HepG2 (cell line): ENCODE results near the gene TARM1. TPM values are rescaled to one million over a fixed set of nuclear protein-coding genes. Genes with fewer than 3 reads are reported as not detected.

Source experiments
- ATAC-seq: fragments of 200-7000 bp; cut with Tn5 transposase; 3 replicates; pipeline ENCODE4 v1.9.1; 2020; ENCODE audit warnings: mild to moderate bottlenecking, moderate library complexity
- BruUV-seq: library from RNA; stranded (reverse); fragments of 400-500 nt; replicated peaks from 2 replicates; lab custom pipeline; 2021; lab: Mats Ljungman, UMichigan
- CTCF ChIA-PET: fragments of 300-600 bp; formaldehyde crosslinking; extraction: SDS; loops from one replicate; lab custom pipeline; 2021; ENCODE audit warnings: low total read pairs, inconsistent platforms, low intra/inter-chr PET ratio; lab: Yijun Ruan, JAX
- POLR2A ChIA-PET: fragments of 350-600 bp; sonication (Branson Sonifier 250); formaldehyde crosslinking; loops from one replicate; lab custom pipeline; 2020; ENCODE audit warnings: antibody characterized with exemption, inconsistent platforms; lab: Yijun Ruan, JAX
- DNase-seq: peaks from one replicate; pipeline ENCODE4 v3.0.0-alpha.2; 2015; ENCODE audit warnings: low spot score
- FAIRE-seq: peaks from 3 replicates; lab custom pipeline; 2011; peaks lifted over from hg19 to GRCh38; lab: Jason Lieb, UNC
- H2AFZ ChIP-seq: one replicate; pipeline ENCODE4 v1.6.1; 2011; ENCODE audit warnings: low read length, inconsistent platforms
- H3K27ac ChIP-seq: fragments of 300-600 bp; 3 replicates; pipeline ENCODE4 v1.8.0; 2011; ENCODE audit warnings: mixed run types, mild to moderate bottlenecking, mixed read lengths, low read length, inconsistent platforms; ENCODE audit not compliant: insufficient read depth; ENCODE audit errors: extremely low read length
- H3K27me3 ChIP-seq, 2 experiments: fragments of 200-600 bp in 1 of 2; 2 replicates in 1 of 2; 3 replicates in 1 of 2; pipeline versions ENCODE4 v1.6.0 to v1.8.0; 2011; ENCODE audit warnings: low read length in 2 of 2, mild to moderate bottlenecking in 2 of 2, moderate library complexity in 2 of 2, inconsistent platforms in 1 of 2; ENCODE audit not compliant: insufficient read depth in 2 of 2, control insufficient read depth in 1 of 2
- H3K36me3 ChIP-seq, 2 experiments: fragments of 200-600 bp in 1 of 2; replicated peaks in 1 of 2; 2 replicates in 1 of 2; 3 replicates in 1 of 2; pipeline versions ENCODE4 v1.5.1 to v1.8.0; 2011; ENCODE audit warnings: low read length in 2 of 2, inconsistent platforms in 1 of 2; ENCODE audit not compliant: insufficient read depth in 2 of 2, control insufficient read depth in 1 of 2
- H3K4me1 ChIP-seq: 2 replicates; pipeline ENCODE4 v1.5.1; 2012; ENCODE audit warnings: low read length, inconsistent platforms; ENCODE audit not compliant: insufficient read depth
- H3K4me2 ChIP-seq: 2 replicates; pipeline ENCODE4 v1.6.0; 2011; ENCODE audit warnings: low read depth, low read length, inconsistent platforms
- H3K4me3 ChIP-seq, 3 experiments: fragments of 200-600 bp in 1 of 3; sonication (generic), shearing (Covaris generic) in 1 of 3; replicated peaks in 1 of 3; 2 replicates each; pipeline ENCODE4 v1.5.1; 2011 to 2016; ENCODE audit warnings: low read length in 3 of 3, inconsistent platforms in 2 of 3, low read depth in 2 of 3, mild to moderate bottlenecking in 2 of 3, control low read depth in 1 of 3, mixed read lengths in 1 of 3; ENCODE audit not compliant: insufficient read depth in 1 of 3
- H3K79me2 ChIP-seq: one replicate; pipeline ENCODE4 v1.6.1; 2011; ENCODE audit warnings: low read length, inconsistent platforms; ENCODE audit not compliant: insufficient read depth
- H3K9ac ChIP-seq: 2 replicates; pipeline ENCODE4 v1.6.0; 2011; ENCODE audit warnings: mild to moderate bottlenecking, low read depth, low read length, inconsistent platforms; ENCODE audit not compliant: insufficient read depth
- H3K9me3 ChIP-seq: 2 replicates; pipeline ENCODE4 v1.5.1; 2012; ENCODE audit warnings: mild to moderate bottlenecking, low read length
- H4K20me1 ChIP-seq: 2 replicates; pipeline ENCODE4 v1.6.0; 2011; ENCODE audit warnings: inconsistent platforms, mild to moderate bottlenecking, low read length, moderate library complexity; ENCODE audit not compliant: insufficient read depth
- CHD4 ChIP-seq: fragments of 200-600 bp; sonication (generic); IDR thresholded peaks from 2 replicates; pipeline ENCODE4 v1.7.0; 2017; ENCODE audit warnings: mild to moderate bottlenecking, low read length, borderline replicate concordance
- CTCF ChIP-seq: sonication (generic); formaldehyde crosslinking; IDR thresholded peaks from 2 replicates; pipeline ENCODE4 v1.5.0; 2020; ENCODE audit warnings: mild to moderate bottlenecking, missing genetic modification reagents, moderate library complexity
- HNRNPK ChIP-seq: fragments of 200-400 bp; formaldehyde crosslinking; IDR thresholded peaks from 2 replicates; pipeline ENCODE4 v1.6.1; 2018; ENCODE audit warnings: low read length, low read depth, moderate library complexity, mild to moderate bottlenecking; ENCODE audit not compliant: poor library complexity, severe bottlenecking
- HOXA5 ChIP-seq: sonication (generic); formaldehyde crosslinking; IDR thresholded peaks from 2 replicates; pipeline ENCODE4 v1.4.0; 2020; ENCODE audit warnings: missing genetic modification reagents
- PCBP2 ChIP-seq: fragments of 200-400 bp; formaldehyde crosslinking; optimal IDR thresholded peaks from 2 replicates; pipeline ENCODE3; 2018; ENCODE audit warnings: low read length, low read depth; ENCODE audit not compliant: poor library complexity, severe bottlenecking
- RBFOX2 ChIP-seq: fragments of 200-400 bp; formaldehyde crosslinking; IDR thresholded peaks from 2 replicates; pipeline ENCODE4 v1.6.1; 2017; ENCODE audit warnings: low read depth, mild to moderate bottlenecking, low read length
- SCMH1 ChIP-seq: sonication (generic); formaldehyde crosslinking; IDR thresholded peaks from 2 replicates; pipeline ENCODE4 v1.9.0; 2021; ENCODE audit warnings: missing genetic modification reagents, mild to moderate bottlenecking, borderline replicate concordance
- SMC3 ChIP-seq: IDR thresholded peaks from 2 replicates; pipeline ENCODE4 v1.6.1; 2011; ENCODE audit warnings: low read length, improper control_type of control experiment
- STAG1 ChIP-seq: sonication (generic); formaldehyde crosslinking; IDR thresholded peaks from 2 replicates; pipeline ENCODE4 v1.4.0; 2020; ENCODE audit warnings: missing genetic modification reagents
- TEAD3 ChIP-seq: optimal IDR thresholded peaks from 2 replicates; pipeline ENCODE3; 2016; ENCODE audit warnings: borderline replicate concordance
- TRAFD1 ChIP-seq: sonication (generic); formaldehyde crosslinking; IDR thresholded peaks from 2 replicates; pipeline ENCODE4 v1.5.1; 2020; ENCODE audit warnings: missing genetic modification reagents, mild to moderate bottlenecking, borderline replicate concordance
- XRCC5 ChIP-seq: fragments of 200-400 bp; formaldehyde crosslinking; optimal IDR thresholded peaks from 2 replicates; pipeline ENCODE3; 2017; ENCODE audit warnings: mild to moderate bottlenecking, low read length
- ZBTB37 ChIP-seq: sonication (generic); formaldehyde crosslinking; IDR thresholded peaks from 2 replicates; pipeline ENCODE4 v1.4.0; 2020; ENCODE audit warnings: mild to moderate bottlenecking, missing genetic modification reagents
- ZNF496 ChIP-seq: sonication (generic); formaldehyde crosslinking; IDR thresholded peaks from 2 replicates; pipeline ENCODE4 v1.8.1; 2023; ENCODE audit warnings: mild to moderate bottlenecking, moderate library complexity, missing genetic modification reagents; ENCODE audit not compliant: insufficient replicate concordance
- ZNF570 ChIP-seq: sonication (generic); formaldehyde crosslinking; IDR thresholded peaks from 2 replicates; pipeline ENCODE4 v1.4.0; 2020; ENCODE audit warnings: mild to moderate bottlenecking, missing genetic modification reagents, borderline replicate concordance
- ZNF770 ChIP-seq: sonication (generic); formaldehyde crosslinking; IDR thresholded peaks from 2 replicates; pipeline ENCODE4 v1.5.0; 2020; ENCODE audit warnings: mild to moderate bottlenecking, missing genetic modification reagents
- WGBS: methylation state at CpG from one replicate; pipeline ENCODE4 v1.1.6; 2017; ENCODE audit warnings: low lambda C conversion rate; 5-methylcytosine and 5-hydroxymethylcytosine counted together
- in situ Hi-C: cut with HindIII; loops from 2 replicates; pipeline ENCODE4 v1.10.0; 2017; ENCODE audit warnings: low pct_unique_long_range_greater_than_20kb; ENCODE audit not compliant: extremely low pct_ligation_motif_present
- intact Hi-C: fragments of 100-400 bp; cut with micrococcal nuclease; formaldehyde crosslinking; loops from one replicate; pipeline ENCODE4 v1.10.0; 2022; ENCODE audit not compliant: unreplicated experiment
- polyA plus RNA-seq, 8 experiments: library from polyadenylated mRNA; depleted of rRNA in 3 of 8; stranded (reverse) in 7 of 8; unstranded in 1 of 8; fragments of >200 nt; fragmentation: Illumina TruSeq in 4 of 8; extraction: Trizol in 4 of 8; gene quantifications; 2 replicates each; pipeline versions ENCODE4 v1.2.1 to v1.2.3, GENCODE V29; 2011 to 2016; ENCODE audit warnings: low read depth in 4 of 8, missing spikeins in 1 of 8, mixed read lengths in 1 of 8; ENCODE audit not compliant: insufficient read depth in 1 of 8
- total RNA-seq, 5 experiments: library from RNA; depleted of rRNA; stranded (reverse); fragments of >200 nt; fragmentation: Illumina TruSeq; extraction: Trizol; gene quantifications; 2 replicates each; pipeline ENCODE4 v1.2.3, GENCODE V29; 2016; ENCODE audit warnings: low read depth in 1 of 5

The TARM1 gene
- total and polyA plus RNA-seq, 2 of the 13 experiments (the other 11 are each of a cell fraction or from before 2014, with no cell fraction given), result not detected

GRCh38 chr19:54029930-54030490 is 51.2 kb downstream of the TARM1 start:
- peak; percentile 72 for DNase-seq
- no peak overlapping the region for H3K4me2 ChIP-seq
- under 1% methylated on average over 9 of the region's 9 CpGs for WGBS
- intact Hi-C loops, result loop anchor here (1.0 kb wide), 2 partner anchors 188 to 222 kb away; no protein-coding TSS in a partner anchor
- POLR2A ChIA-PET, result no interaction called here
- TF ChIP-seq ZNF770, result no peak
- peak; percentile 66 for TF ChIP-seq STAG1
- TF ChIP-seq HOXA5 (CRISPR knock-in tag), result no peak
- no peak for TF ChIP-seq TRAFD1 (CRISPR knock-in tag)
- peak; percentile 79 for TF ChIP-seq CTCF (CRISPR knock-in tag)
- TF ChIP-seq TEAD3 (CRISPR knock-in tag), result peak; percentile 23
- no peak for TF ChIP-seq RBFOX2
- TF ChIP-seq PCBP2, result peak; percentile 91
- TF ChIP-seq CHD4, result no peak
- TF ChIP-seq ZNF496 (CRISPR knock-in tag), result no peak
- TF ChIP-seq SMC3, result peak; percentile 65
- no peak for TF ChIP-seq ZNF570 (CRISPR knock-in tag)
- TF ChIP-seq ZBTB37 (CRISPR knock-in tag), result no peak
- TF ChIP-seq XRCC5, result peak; percentile 19
- TF ChIP-seq HNRNPK, result peak; percentile 50
- TF ChIP-seq SCMH1, result no peak
- TF ChIP-seq, all 625 proteins: peak for 7
- no peaks in the 10 kb centered on the region for H3K9me3 ChIP-seq
- no peaks in the 10 kb centered on the region; a peak in 2 of 5 replicates for H3K27me3 ChIP-seq
- H2AFZ ChIP-seq, result no peak overlapping the region
- ATAC-seq (peak; percentile 77), FAIRE-seq (peak; percentile 85)
- no peaks in the 10 kb centered on the region for H3K36me3 ChIP-seq
- BruUV-seq, result no TSS peak
- H3K9ac ChIP-seq, result no peak overlapping the region
- in situ Hi-C loops, result loop anchor here (10.0 kb wide), 2 partner anchors 125 to 225 kb away; partner anchors contain the start of gene CACNG7
- H3K27ac ChIP-seq, result no peak overlapping the region
- H4K20me1 ChIP-seq, result no peaks in the 10 kb centered on the region
- peaks cover 17% of the 10 kb centered on the region for H3K4me1 ChIP-seq
- CTCF ChIA-PET, result interaction anchor here (2.1 to 2.9 kb wide), 4 partner anchors 123 to 237 kb away, joined by 11 to 19 read pairs (median 14); no protein-coding TSS in a partner anchor
- H3K4me3 ChIP-seq, result no peak overlapping the region
- no peaks in the 10 kb centered on the region for H3K79me2 ChIP-seq
